Measurements from ENCODE around the gene HEATR1.
"Not testable (repeated sequence)": the region's sequence is repeated elsewhere in the genome, so short reads cannot be mapped to it uniquely, and the experiment has no call there.

Gene HEATR1

DNA sequence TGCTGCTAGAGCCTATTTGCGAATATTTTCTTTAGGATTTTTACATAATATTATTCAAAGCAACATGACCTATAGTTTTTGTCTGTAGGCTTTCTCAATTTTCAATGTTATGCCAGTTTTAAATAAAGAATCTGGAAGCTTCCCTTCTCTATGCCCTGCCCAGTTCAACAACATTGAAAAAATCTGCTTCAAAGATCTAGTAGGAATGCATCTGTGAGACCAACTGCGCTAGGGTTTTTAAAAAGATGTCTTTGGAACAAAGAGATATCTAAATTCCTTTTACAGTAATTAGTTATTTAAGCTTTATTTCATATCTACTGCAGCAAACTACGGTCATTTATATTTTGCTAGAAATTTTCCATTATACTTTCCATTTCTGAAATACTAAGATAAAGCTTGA lies 25.7 kb downstream of the HEATR1 start:
- DNase-seq (ENCODE audit: low spot score) = no peak
- TF ChIP-seq, protein P1, sequence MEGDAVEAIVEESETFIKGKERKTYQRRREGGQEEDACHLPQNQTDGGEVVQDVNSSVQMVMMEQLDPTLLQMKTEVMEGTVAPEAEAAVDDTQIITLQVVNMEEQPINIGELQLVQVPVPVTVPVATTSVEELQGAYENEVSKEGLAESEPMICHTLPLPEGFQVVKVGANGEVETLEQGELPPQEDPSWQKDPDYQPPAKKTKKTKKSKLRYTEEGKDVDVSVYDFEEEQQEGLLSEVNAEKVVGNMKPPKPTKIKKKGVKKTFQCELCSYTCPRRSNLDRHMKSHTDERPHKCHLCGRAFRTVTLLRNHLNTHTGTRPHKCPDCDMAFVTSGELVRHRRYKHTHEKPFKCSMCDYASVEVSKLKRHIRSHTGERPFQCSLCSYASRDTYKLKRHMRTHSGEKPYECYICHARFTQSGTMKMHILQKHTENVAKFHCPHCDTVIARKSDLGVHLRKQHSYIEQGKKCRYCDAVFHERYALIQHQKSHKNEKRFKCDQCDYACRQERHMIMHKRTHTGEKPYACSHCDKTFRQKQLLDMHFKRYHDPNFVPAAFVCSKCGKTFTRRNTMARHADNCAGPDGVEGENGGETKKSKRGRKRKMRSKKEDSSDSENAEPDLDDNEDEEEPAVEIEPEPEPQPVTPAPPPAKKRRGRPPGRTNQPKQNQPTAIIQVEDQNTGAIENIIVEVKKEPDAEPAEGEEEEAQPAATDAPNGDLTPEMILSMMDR (IDR thresholded peaks at IDR 0.05; ENCODE audit: extremely low read depth, missing control alignments) = no peak

DNA sequence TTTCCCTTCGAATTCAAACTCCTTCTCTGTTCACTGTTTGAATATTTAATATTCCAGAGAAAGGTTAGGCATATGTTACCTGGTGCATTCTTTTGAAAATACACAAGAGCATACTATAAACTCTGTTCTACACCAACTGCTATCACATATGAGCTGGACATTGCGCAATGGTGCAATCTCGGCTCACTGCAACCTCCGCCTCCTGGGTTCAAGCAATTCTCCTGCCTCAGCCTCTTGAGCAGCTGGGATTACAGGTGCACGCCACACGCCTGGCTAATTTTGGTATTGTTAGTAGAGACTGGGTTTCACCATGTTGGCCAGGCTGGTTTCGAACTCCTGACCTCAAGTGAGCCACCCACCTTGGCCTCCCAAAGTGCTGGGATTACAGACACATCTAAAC lies 27.3 kb downstream of the HEATR1 start:
- DNase-seq (ENCODE audit: low spot score) = not testable (repeated sequence)

DNA sequence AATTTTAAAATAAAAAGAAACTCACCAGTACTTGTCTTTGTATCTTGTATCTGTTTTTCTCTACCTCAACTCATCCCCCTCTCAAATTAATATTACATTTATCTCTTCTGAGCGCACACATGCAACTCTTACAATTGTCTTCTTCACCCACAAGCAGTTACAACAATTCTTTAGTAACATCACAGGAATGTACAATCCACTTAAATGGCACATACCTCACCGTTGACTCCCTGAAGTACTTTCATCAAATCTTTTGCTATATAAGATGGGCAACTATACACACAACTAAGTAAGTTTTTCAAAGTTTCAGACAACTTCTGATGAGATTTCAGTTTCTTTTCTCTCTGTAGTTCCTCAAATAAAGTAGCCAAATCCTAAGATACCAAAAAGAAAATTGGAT lies 28.3 kb downstream of the HEATR1 start:
- TF ChIP-seq, protein P1 (IDR thresholded peaks at IDR 0.05; ENCODE audit: extremely low read depth, missing control alignments) = no peak
- DNase-seq (ENCODE audit: low spot score) = no peak

DNA sequence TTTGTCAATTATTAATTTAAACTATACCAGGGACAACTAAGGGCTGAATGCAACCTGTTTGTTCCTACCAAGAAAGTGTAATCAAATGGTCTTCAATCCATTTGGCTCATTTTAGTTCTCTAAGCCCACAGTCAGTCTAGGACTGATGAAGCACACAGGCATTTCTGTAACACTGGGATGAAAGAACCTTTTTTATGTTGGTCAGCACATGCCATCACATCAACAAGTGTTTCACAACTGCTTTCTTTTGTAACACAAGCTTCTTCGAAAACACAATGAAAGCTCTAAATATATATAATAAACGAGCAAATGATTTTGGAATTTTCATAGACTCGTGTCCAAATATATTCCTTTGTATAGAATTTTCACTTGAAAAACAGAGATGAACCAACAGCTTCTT lies 28.8 kb downstream of the HEATR1 start:
- TF ChIP-seq, protein P1 (IDR thresholded peaks at IDR 0.05; ENCODE audit: extremely low read depth, missing control alignments) = no peak
- DNase-seq (ENCODE audit: low spot score) = no peak

DNA sequence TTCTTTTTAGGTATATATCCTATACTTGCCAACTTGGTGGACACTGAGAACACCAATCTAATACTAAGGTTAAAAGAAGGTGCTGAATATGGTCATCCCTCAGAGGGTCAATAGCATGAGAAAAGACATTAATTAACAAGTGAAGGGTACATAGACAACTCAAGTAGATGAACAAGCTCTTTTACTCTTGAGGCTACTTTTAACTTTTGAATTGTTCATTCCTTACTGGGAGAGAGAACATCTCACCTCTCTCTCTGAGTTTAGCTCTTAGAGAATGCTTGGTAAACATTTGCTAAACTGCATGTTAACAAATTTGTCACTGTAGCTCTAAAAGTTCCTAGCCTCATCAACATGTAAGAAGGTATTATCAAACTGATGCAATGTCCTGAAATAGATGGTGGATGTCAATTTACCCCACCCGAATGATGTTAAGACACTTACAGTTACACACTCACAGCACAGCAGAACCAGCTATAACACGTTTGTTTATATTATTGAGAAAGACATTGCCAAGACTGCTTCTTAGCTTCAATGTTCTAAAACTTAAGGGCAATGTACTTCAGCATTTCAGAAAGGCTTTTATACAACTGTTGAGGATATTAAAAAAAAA lies 35.9 kb downstream of the HEATR1 start:
- TF ChIP-seq, protein P1 (IDR thresholded peaks at IDR 0.05; ENCODE audit: extremely low read depth, missing control alignments) = no peak
- DNase-seq (ENCODE audit: low spot score) = no peak

DNA sequence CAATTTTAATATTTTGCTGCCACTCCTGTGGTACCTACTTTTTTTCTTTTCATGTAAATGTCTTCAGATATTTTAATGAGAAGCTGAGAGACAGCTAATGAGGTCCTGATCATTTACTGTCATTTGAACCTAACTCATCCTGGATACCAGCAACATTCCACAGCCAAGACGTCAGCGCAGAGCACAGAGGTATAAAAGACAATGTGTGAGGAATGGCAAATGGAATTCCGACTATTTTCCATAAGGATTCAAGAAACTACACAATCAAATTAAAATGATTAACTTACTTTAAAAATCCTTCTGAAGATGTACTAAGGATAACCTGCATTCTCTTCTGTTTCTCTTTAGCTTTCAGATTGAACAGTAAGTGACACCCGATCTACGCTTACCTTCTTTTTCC lies 38.8 kb downstream of the HEATR1 start:
- TF ChIP-seq, protein P1 (IDR thresholded peaks at IDR 0.05; ENCODE audit: extremely low read depth, missing control alignments) = no peak
- DNase-seq (ENCODE audit: low spot score) = no peak

DNA sequence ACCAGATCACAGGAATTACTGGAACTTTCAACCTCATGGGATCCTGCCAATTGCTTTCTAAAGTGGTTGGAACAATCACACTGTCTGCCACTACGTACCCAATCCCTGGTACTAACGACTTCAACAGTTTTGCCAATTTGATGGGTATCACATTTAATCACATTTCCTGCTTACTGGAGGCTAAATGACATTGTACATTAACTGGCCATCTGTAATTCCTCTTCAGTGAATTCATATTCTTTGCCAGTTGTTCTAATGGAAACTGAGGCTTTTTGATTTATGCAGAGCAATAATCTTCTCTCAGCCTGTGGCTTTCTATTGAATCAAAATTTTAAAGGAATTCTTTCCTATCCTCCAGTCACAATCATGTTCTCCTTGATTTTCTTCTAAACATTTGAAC lies 42.3 kb downstream of the HEATR1 start:
- TF ChIP-seq, protein P1 (IDR thresholded peaks at IDR 0.05; ENCODE audit: extremely low read depth, missing control alignments) = no peak
- DNase-seq (ENCODE audit: low spot score) = no peak

DNA sequence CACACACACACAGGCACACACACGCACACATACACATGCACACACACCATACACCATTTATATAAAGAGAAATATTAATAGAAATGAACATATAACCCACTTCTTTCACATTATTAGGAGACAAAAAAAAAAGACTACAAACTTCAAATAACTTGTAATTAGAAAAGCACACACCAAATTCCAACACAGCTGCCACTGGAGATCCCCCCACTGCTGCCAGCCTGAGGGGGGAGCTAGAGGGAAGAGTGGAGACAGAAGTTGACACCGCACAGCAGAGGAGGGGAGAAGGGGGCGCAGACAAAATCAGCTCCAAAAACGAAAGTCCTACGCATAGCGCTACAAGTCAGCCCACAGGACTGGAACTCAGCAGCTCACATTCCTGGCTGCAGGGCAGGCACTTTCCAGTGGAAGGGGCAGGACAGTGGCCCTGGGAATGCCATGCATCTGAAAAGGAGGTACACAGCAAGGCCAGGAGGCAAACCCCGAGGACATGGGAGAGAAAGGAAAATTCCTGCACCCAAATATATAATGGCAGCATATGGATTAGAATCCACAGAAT lies 44.0 kb downstream of the HEATR1 start:
- no peak for DNase-seq (ENCODE audit: low spot score)
- TF ChIP-seq, protein P1 (IDR thresholded peaks at IDR 0.05; ENCODE audit: extremely low read depth, missing control alignments) = no peak

Measured in GM20000 (cell line).